Inflammatory macrophage treated with lipopolysaccharide for 1 hour (primary cell): ENCODE data around the gene CRIM1.

Experiments
- DNase-seq, 2 donors: peaks; one replicate each; pipeline ENCODE4 v3.0.0-alpha.2; 2020 to 2022

Gene CRIM1

DNA sequence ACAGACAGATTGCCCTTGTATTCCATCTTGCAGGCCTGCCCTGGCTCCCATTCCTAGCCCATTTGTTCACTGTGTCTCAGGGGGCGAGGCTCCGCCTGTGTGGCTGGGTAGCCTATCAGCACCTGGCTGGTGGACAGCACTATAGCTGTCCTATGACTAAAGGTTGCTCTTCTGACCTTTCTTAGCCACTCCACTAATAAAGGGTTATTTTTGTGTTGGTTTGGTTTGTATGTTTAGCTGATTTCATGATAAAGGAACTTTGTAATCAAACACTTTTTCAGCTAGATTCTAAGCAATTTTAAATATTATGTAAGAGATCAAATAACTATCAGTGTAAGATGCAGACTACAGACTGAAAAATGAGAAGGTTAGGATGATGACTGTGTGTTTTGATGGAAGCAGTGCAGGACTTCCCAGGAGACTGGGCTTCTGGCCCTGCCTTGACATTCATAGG, 72.2 kb downstream of the CRIM1 start:
- no peak for DNase-seq

DNA sequence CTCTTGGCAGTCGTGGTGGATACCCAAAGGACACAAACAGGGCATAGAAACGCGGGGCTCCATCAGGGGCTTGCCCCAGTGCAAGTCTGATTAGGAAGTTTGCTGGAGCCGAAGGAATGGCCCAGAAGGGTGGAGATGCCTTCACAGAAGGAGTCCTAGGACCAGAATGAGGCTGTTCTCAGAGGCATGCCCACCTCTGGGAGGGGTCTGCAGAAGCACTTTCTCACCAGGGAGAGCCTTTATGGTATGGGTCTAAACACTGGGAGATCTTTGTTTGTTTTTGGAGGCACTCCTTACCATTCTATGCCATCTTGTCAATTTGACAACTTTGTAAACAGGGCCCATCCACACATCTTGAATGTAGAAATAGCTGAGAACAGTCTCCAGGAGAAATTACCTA, 75.0 kb downstream of the CRIM1 start:
- no peak for DNase-seq

DNA sequence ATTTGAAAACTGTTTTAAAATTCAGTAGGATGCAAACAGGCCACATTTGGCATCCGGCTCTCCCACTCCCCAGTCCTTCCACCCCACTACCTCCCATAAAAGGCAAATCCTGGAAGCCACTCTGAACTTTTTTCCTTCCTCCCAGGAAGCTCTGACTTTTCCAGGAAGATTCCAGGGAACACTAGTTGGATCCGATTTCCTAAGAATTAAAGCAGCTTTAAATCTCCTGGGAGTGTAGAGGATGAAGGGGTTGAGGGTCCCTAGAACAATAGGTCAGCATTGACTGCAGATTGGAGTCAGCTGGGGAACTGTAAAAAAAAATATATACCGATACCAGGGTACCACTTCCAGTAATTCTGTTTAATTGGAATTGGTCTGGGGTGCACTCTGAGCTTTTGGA, 76.9 kb downstream of the CRIM1 start:
- no peak for DNase-seq

- DNase-seq, result no peak
Observed at GRCh38 chr2:36433311-36434217, 78.0 kb downstream of the CRIM1 start.

- DNase-seq, result peak in 1 of 2 donors; percentile 50
Observed at GRCh38 chr2:36438449-36438977, 82.9 kb downstream of the CRIM1 start.

GRCh38 chr2:36439084-36439483, 83.5 kb downstream of the CRIM1 start:
- no peak for DNase-seq

DNA sequence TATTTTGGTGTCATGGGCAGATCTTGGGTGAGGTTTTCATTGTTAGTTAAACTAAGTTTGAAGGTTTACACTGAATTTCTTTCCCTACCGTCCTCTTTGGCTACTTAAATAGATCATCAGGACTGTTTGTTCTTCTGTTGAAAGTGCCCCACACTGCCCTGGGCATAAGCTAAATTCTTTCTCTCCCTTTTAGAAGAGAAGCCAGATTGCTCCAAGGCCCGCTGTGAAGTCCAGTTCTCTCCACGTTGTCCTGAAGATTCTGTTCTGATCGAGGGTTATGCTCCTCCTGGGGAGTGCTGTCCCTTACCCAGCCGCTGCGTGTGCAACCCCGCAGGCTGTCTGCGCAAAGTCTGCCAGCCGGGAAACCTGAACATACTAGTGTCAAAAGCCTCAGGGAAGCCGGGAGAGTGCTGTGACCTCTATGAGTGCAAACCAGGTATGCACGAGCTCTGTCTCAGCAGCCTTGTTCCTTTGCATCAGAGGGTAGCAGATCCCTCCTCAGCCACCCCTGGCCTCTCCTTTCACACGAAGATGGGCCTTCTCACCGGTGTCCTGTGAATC, 85.6 kb downstream of the CRIM1 start:
- DNase-seq, result no peak

- DNase-seq, result peak; percentile 39 to 45
Observed at GRCh38 chr2:36441816-36442215, 86.2 kb downstream of the CRIM1 start.

- no peak for DNase-seq
Observed at GRCh38 chr2:36444216-36444936, 88.8 kb downstream of the CRIM1 start.

DNA sequence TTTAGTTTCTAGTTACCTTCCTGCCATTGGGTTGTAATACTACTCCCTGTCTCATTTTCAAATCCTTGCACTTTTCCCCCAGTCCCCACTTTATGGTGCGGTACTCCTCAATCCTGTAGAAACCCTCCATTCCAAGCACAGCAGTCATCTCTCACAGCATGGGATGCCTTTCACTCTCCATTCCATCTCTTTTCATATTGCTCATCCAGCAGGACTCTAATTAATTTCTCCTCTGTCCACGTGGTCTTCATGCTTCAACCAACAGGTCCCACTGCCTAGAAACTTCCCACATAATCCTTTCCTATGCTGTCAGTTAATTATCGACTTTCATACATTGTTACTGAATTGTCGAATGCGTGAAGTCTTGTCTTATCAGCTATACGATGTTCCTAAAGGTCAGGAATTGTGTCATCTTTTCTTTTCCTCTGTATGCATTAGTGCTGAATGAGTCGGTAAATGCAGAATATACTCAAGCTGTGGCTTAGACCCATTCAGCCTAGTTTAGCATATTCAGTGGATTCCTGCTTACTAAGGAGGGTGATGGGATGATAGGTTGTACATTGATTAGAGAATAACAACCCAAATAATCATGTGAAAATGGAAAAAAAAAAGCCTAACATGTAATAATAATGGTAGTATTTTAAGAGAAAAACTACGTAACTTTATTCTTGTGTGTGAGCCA, 89.7 kb downstream of the CRIM1 start:
- no peak for DNase-seq

DNA sequence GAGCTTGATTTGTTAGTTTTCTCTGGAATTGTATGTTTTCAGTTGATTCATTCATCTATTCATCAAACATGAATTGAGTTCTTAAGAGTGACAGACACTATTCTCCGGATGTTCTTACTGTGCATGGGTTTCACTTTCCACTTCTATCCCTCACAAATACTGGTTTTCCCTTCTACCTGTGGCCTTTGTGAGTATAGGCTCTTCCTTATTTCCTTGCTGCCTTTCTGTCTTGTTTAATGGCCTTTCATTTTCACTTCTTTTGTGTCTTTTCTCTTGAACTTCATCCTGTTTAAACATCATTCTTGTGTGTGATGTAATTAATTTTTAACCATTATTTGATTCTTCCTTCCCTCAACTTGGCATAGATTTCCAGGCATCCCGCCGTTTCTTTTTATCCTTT, 90.7 kb downstream of the CRIM1 start:
- DNase-seq, result no peak

DNA sequence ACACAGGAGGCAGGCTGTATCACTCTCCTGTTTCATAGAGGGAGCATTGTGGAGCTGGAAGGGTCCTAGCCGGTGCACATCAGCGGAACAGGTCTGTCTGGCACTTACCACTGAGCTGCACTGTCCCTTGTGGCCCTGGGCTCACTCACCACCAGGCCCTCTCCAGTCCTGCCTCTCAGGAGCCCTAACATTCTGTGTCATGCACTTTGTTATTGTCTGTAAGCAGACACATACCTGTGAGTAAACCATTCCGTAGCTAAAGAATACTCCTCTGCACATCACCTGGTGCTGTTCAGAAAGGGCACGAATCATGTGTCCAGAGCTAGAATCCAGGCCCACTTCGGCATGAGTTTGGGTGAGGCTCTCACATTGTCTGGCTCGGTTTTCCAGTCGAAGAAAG, 93.6 kb downstream of the CRIM1 start:
- DNase-seq, result no peak

GRCh38 chr2:36449943-36450392, 94.4 kb downstream of the CRIM1 start:
- no peak for DNase-seq

- no peak for DNase-seq
Observed at GRCh38 chr2:36450466-36451196, 95.1 kb downstream of the CRIM1 start.

DNA sequence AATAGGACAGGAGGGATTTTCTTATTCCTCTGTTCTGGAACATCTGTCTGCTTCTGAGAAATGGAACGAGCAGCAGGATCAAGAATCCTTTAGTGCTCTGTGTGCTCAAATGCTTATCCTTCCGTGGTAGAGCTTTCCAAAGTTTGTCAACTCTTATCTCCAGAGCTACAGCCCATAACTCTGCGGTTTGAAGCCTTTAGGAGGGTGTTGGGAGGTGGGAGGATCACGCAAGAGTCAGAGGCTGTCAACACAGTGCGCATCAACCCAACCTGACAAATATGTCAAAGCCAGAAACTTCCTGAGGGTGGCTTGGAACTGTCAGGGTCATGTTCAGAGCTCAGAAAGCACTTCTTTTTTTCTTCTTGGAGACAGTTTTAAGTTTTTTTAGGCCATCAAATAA, 95.9 kb downstream of the CRIM1 start:
- DNase-seq, result peak in 1 of 2 donors; percentile 52

DNA sequence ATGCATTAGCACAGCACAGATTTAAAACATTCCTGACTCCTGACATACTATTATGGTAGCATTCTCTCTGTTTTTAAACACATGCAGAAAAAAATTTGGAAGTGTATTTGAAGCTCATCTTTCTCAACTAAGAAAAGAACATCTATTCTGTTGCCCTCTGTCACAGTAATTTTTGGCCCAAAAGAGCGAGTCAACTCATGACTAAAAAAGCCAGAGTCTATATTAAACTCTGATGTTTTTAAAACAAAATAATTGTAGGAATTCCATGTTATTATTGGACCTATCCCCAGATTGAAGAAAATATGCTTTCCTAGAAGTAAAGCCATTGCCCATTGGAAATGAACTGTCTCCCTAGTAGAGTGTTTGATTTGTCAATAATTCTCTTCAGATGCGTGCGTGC, 96.7 kb downstream of the CRIM1 start:
- no peak for DNase-seq

DNA sequence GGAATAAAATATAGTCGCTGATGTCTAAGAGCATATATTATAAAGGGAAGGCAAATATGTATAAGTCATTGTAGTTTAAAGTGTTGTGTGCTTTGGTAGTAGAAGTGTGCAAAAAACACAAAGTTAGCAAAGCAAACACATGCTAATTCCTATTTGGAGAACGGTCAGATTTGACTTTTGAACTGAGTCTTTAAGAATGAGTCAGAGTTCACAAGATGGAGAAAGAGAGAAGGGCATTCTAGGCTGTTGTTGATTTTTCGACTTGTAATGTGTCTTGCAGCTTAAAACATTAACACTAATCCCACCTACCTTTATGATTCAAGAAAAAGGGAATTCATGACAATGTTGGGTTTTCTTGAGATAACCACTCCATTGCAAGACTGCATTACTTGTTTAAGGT, 98.1 kb downstream of the CRIM1 start:
- DNase-seq, result peak in 1 of 2 donors; percentile 37

- DNase-seq, result no peak
Observed at GRCh38 chr2:36455011-36455410, 99.4 kb downstream of the CRIM1 start.

DNA sequence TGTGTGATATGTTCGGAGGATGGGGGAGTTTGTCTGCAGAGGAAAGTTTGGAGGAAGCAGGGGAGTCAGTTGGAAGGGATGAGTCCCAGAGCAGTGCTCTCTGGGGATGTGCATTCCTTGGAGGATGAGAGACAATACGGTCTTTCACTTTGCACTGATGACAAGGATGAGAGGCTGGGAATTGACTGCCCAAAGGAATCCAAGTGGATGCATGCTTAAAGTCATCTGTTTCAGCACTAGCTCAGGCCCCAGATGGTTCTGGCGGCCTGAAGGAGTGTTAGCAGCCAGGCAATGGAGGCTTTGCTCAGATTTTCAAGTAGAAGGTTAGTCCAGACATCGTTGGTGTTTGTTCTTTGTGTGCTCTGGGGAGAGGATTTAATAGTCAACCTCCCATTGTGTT, 100.2 kb downstream of the CRIM1 start:
- DNase-seq, result no peak

DNA sequence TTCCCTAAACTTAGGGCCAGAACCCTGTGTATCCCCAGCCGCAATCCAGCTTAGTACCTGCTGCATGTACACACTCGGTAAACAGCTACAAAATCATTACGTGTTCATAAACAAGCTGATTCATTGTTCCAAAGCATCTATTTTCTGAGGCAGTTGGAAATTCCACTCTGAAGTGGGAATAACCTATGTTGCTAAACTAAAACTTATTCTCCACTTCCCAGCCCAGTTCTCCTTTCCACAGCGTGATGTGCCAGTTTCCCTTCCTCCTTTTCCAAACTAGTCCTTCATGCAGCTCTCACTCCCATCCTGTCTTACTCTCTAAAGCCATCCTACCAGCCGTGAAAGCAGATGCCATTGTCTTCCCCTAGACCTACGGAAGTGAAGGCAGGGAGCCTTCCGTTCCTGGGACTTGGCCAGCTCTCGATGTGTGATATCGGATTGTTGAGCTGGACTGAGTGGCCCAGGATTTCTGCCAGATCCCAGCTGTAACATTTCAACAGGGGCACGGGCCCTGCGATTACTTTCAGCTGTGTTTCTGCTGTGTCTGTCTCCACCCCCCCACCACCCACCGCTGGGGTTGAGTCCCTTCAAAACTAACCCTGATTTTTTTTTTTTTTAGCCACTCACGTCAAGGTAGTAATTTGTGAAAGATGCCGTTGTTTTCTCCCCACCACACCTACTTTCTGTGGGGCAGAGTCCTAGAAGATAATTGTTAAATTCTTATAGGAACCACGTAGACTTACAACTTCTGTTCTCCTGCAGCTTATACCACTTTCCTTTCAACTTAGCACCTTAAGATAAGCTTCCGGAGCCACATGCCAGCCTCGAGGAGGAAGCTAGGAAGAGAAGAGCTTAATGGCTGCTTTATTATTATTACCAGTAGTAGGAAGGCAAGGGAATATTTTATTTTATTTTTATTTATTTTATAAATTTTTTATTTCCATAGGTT, 100.9 kb downstream of the CRIM1 start:
- peak; percentile 94 to 97 for DNase-seq

GRCh38 chr2:36458106-36458505, 102.5 kb downstream of the CRIM1 start:
- DNase-seq, result no peak
